ENCODE results near the gene FAM53A.
"Not testable (repeated sequence)": the region's sequence is repeated elsewhere in the genome, so short reads cannot be mapped to it uniquely, and the experiment has no call there.

The FAM53A gene

DNA sequence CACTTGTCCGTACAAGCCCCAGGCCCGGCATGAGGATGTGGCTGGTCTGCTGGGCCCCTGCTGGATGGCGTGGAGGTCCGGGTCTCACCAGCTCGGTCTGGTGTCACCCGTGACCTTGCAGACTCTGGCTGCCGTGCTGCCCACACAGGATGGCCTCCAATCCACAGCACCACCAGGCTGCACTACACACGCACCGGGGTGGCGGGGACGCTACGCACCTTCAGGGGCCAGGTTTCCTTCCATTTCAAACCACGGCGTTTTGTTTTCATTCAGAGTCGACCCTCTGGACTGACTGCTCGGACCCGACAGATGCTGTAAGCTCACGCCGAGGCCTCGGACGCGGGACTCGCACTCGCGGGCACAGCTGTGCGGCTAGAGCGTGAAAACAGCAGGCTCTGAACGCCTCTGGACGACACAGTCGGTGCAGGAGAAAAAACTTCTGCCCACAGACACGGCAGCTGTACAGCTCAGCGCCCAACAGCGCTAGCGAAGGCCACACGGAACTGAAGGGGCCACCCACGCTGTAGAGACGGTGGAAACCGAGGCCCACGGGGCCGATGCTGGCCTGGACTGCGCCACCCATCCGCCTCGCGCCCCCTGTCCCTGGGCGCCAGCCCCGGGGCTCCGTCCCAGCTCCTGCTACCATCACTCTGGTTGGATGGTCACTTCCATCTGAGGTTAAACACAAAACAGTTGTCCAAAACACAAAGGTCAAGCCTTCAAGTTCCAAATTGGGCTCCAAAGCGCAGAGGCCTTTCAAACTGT is 40.0 kb downstream of the FAM53A start:
- Mint-ChIP-seq H3K36me3 (ENCODE audit: low read depth) (no peaks in the 10 kb centered on the region), H3K9me3 (no peaks in the 10 kb centered on the region), H3K27me3 (ENCODE audit: low read depth) (peaks cover 11% of the 10 kb centered on the region), H3K4me3 (no peak overlapping the region), H3K4me1 (peaks cover 6% of the 10 kb centered on the region), H3K27ac (no peak overlapping the region)
- TF ChIP-seq, protein P1, sequence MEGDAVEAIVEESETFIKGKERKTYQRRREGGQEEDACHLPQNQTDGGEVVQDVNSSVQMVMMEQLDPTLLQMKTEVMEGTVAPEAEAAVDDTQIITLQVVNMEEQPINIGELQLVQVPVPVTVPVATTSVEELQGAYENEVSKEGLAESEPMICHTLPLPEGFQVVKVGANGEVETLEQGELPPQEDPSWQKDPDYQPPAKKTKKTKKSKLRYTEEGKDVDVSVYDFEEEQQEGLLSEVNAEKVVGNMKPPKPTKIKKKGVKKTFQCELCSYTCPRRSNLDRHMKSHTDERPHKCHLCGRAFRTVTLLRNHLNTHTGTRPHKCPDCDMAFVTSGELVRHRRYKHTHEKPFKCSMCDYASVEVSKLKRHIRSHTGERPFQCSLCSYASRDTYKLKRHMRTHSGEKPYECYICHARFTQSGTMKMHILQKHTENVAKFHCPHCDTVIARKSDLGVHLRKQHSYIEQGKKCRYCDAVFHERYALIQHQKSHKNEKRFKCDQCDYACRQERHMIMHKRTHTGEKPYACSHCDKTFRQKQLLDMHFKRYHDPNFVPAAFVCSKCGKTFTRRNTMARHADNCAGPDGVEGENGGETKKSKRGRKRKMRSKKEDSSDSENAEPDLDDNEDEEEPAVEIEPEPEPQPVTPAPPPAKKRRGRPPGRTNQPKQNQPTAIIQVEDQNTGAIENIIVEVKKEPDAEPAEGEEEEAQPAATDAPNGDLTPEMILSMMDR (IDR thresholded peaks at IDR 0.05; ENCODE audit: unreplicated experiment in 3 of 3), result no peak

DNA sequence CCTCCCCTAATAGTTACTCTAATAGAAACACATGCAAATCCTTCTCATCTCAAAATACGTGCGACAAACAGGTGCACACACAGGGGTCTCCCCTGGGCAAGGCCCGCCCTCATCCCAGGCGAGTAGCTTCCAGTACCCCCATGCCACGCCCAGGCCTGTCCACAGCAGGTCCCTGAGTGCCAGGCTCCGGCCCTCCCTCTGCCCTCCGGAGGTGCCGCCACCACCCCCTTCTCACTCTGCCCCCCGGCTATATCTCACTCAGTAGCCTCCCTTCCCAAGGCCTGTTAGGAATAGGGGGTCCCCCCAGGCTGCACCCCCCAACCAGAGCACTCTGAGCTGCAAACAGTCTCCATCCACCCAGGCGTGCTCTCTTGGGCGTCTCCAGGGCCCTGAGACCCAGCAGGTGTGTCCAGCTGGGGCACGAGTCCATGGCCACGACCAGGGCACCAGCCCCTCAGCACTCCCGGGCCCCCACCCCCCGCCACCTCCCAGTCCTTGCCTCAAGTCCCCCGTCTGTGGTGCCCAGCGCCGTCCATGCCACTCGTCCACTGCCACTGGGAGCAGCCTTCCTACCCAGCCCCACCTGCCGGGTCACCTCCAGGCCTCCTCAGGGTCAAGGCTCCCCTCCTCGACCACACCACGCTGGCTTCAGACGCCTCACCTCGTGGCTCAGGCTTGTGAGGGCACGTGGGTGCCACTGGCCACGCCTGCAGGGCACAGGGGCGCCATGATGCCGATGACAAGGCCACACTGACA is 41.7 kb downstream of the FAM53A start:
- no peak overlapping the region for H3K27ac Mint-ChIP-seq
- H3K9me3 Mint-ChIP-seq, result no peaks in the 10 kb centered on the region
- TF ChIP-seq, protein P1 (IDR thresholded peaks at IDR 0.05; ENCODE audit: unreplicated experiment in 3 of 3), result no peak
- peaks cover under 1% of the 10 kb centered on the region for H3K27me3 Mint-ChIP-seq (ENCODE audit: low read depth)
- no peaks in the 10 kb centered on the region for H3K36me3 Mint-ChIP-seq (ENCODE audit: low read depth)
- no peak overlapping the region for H3K4me3 Mint-ChIP-seq
- H3K4me1 Mint-ChIP-seq, result peaks cover 6% of the 10 kb centered on the region

DNA sequence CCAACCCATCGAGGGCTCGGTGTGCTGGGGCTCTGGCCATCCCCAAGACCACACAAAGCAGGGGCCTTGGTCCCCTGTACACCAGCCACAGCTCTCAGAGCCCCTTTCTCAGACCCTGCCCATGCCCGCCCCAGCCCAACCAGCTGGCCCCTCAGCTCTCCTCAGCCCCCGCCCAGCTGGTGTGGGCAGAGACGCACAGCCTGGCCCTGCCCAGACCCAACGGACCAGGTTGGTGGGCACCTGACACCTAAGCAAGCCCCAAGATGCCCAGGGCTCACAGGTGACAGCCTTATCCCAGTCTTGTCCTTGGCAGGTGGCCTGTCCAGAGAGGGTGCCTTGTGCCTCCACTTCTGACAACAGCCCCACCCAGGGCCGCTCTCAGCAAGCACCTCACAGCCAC is 42.4 kb downstream of the FAM53A start:
- H3K9me3 Mint-ChIP-seq, result no peaks in the 10 kb centered on the region
- peaks cover 6% of the 10 kb centered on the region for H3K4me1 Mint-ChIP-seq
- TF ChIP-seq, protein P1 (IDR thresholded peaks at IDR 0.05; ENCODE audit: unreplicated experiment in 3 of 3), result no peak
- no peak overlapping the region for H3K4me3 Mint-ChIP-seq
- H3K36me3 Mint-ChIP-seq (ENCODE audit: low read depth), result no peaks in the 10 kb centered on the region
- no peaks in the 10 kb centered on the region for H3K27me3 Mint-ChIP-seq (ENCODE audit: low read depth)
- no peak overlapping the region for H3K27ac Mint-ChIP-seq

DNA sequence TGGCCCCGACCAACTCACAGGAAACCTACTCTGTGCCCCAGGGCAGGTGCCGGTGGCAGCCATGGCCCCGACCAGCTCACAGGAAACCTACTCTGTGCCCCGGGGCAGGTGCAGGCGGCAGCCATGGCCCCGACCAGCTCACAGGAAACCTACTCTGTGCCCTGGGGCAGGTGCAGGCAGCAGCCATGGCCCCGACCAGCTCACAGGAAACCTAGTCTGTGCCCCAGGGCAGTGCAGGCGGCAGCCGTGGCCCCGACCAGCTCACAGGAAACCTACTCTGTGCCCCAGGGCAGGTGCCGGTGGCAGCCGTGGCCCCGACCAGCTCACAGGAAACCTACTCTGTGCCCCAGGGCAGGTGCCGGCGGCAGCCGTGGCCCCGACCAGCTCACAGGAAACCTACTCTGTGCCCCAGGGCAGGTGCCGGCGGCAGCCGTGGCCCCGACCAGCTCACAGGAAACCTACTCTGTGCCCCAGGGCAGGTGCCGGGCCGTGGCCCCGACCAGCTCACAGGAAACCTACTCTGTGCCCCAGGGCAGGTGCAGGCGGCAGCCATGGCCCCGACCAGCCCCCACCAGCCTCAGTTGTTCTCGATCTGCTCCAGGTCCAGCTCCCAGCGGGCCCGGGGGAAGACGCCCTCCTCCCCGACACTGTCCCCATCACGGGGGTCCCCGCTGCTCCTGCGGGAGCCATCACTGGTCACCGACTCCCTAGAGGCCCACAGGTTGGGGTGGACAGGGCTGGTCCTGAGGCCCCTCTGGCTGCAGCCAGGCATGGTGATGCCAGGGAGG is 43.2 kb downstream of the FAM53A start:
- H3K36me3 Mint-ChIP-seq (ENCODE audit: low read depth); H3K27me3 Mint-ChIP-seq (ENCODE audit: low read depth); H3K4me3 Mint-ChIP-seq; H3K9me3 Mint-ChIP-seq; H3K4me1 Mint-ChIP-seq: not testable (repeated sequence)
- peak overlapping the region in 1 of 3 experiments; percentile 29 for H3K27ac Mint-ChIP-seq

DNA sequence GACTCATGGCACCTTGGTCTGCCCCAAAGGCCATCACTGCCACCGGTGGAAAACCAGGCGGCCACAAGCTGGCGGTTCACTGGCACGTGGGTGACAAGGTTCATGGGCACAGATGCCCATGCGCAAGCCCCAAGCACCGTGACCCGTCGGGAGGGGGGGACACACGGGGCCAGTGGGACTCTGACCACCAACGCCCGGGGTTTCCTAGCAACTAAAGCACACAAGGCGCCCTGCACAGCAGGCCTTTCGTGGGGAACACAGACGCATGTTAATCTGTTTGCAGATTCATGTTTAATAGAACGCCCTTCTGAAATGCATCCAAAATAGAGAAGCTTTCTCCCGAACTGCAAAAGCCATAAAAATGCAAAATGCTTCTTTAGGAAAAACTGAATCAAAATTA is 43.9 kb downstream of the FAM53A start:
- H3K36me3 Mint-ChIP-seq (ENCODE audit: low read depth), result no peaks in the 10 kb centered on the region
- peak overlapping the region in 2 of 3 experiments; percentile 29 to 46 for H3K27ac Mint-ChIP-seq
- no peak overlapping the region for H3K4me3 Mint-ChIP-seq
- H3K27me3 Mint-ChIP-seq (ENCODE audit: low read depth), result peaks cover 14% of the 10 kb centered on the region
- TF ChIP-seq, protein P1 (IDR thresholded peaks at IDR 0.05; ENCODE audit: unreplicated experiment in 3 of 3), result no peak
- peaks cover 6% of the 10 kb centered on the region for H3K4me1 Mint-ChIP-seq
- peaks cover 4% of the 10 kb centered on the region for H3K9me3 Mint-ChIP-seq

DNA sequence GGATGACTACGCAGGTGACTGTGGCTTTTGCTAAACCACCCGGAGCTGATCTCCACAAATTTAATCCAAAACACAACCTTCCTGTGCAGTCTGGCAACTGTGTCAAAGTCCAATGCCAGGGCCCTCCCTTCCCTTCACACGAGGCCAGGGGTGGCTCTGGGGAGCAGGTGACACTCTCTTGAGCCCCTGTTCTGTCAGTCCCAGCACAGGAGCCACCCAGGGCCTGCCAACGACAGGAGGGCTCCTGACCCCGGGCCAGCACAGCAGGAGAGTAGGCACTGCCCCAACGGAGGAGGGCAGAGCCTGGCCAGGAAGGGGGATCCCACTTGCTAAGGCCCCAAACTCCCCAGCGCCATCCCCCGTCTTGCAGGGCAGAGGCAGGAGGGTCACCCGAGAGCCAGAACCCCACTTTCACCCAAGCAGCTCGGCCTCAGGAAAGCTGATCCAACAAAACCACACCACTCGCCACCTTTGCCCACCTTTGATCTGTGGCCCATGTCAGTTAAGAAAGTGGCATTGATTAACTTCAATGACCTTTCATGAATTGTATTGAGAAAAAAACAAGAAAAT is 44.7 kb downstream of the FAM53A start:
- TF ChIP-seq, protein P1 (IDR thresholded peaks at IDR 0.05; ENCODE audit: unreplicated experiment in 3 of 3), result no peak
- peak overlapping the region in 2 of 3 experiments; percentile 29 to 71 for H3K27ac Mint-ChIP-seq
- H3K27me3 Mint-ChIP-seq (ENCODE audit: low read depth), result peaks cover 21% of the 10 kb centered on the region
- H3K9me3 Mint-ChIP-seq, result peaks cover 9% of the 10 kb centered on the region
- no peak overlapping the region for H3K4me3 Mint-ChIP-seq
- no peaks in the 10 kb centered on the region for H3K4me1 Mint-ChIP-seq
- H3K36me3 Mint-ChIP-seq (ENCODE audit: low read depth), result no peaks in the 10 kb centered on the region
